H9 (cell line): ENCODE measurements around the gene FASTKD2. TPM values are rescaled to one million over a fixed set of nuclear protein-coding genes. Genes with fewer than 3 reads are reported as not detected.

Source experiments
- DNase-seq: peaks from one replicate; pipeline ENCODE4 v3.0.0-alpha.2; 2017
- H2AFZ ChIP-seq: one replicate; pipeline ENCODE4 v1.6.1; 2013; ENCODE audit warnings: mild to moderate bottlenecking, low read length, control low read depth, moderate library complexity
- H2AK5ac ChIP-seq: 2 replicates; pipeline ENCODE4 v1.6.1; 2013; ENCODE audit warnings: low read length, control low read depth, mixed read lengths; ENCODE audit not compliant: insufficient read length
- H2BK120ac ChIP-seq: one replicate; pipeline ENCODE4 v1.6.1; 2013; ENCODE audit warnings: low read depth, mild to moderate bottlenecking, low read length, control low read depth, inconsistent platforms; ENCODE audit not compliant: poor library complexity, severe bottlenecking
- H2BK12ac ChIP-seq: 2 replicates; pipeline ENCODE4 v1.6.1; 2013; ENCODE audit warnings: low read length, control low read depth, mixed read lengths, low read depth; ENCODE audit not compliant: insufficient read length
- H2BK15ac ChIP-seq: 2 replicates; pipeline ENCODE4 v1.6.1; 2013; ENCODE audit warnings: low read depth, low read length, control low read depth
- H2BK20ac ChIP-seq: one replicate; pipeline ENCODE4 v1.6.1; 2013; ENCODE audit warnings: low read depth, mild to moderate bottlenecking, low read length, control low read depth, inconsistent platforms; ENCODE audit not compliant: poor library complexity, severe bottlenecking
- H2BK5ac ChIP-seq: 2 replicates; pipeline ENCODE4 v1.6.1; 2013; ENCODE audit warnings: low read length, control low read depth, mixed read lengths; ENCODE audit not compliant: insufficient read length
- H3K14ac ChIP-seq: 2 replicates; pipeline ENCODE4 v1.6.1; 2013; ENCODE audit warnings: low read length, control low read depth; ENCODE audit not compliant: insufficient read depth
- H3K18ac ChIP-seq: 2 replicates; pipeline ENCODE4 v1.6.1; 2013; ENCODE audit warnings: low read depth, mild to moderate bottlenecking, mixed read lengths, low read length, control low read depth; ENCODE audit not compliant: insufficient read length
- H3K23ac ChIP-seq: 2 replicates; pipeline ENCODE4 v1.6.1; 2013; ENCODE audit warnings: low read length, control low read depth, mixed read lengths, low read depth; ENCODE audit not compliant: insufficient read length
- H3K23me2 ChIP-seq: 2 replicates; pipeline ENCODE4 v1.6.1; 2013; ENCODE audit warnings: low read depth, mild to moderate bottlenecking, mixed read lengths, low read length, control low read depth; ENCODE audit not compliant: insufficient read length, poor library complexity, severe bottlenecking
- H3K27ac ChIP-seq: 2 replicates; pipeline ENCODE4 v1.5.1; 2013; ENCODE audit warnings: low read length, control low read depth, mixed read lengths, low read depth; ENCODE audit not compliant: insufficient read length
- H3K27me3 ChIP-seq: 2 replicates; pipeline ENCODE4 v1.6.1; 2013; ENCODE audit warnings: low read length, control low read depth, inconsistent platforms; ENCODE audit not compliant: insufficient read depth
- H3K4ac ChIP-seq: 2 replicates; pipeline ENCODE4 v1.6.1; 2013; ENCODE audit warnings: low read depth, mild to moderate bottlenecking, control low read depth, inconsistent platforms, low read length, moderate library complexity
- H3K4me1 ChIP-seq: 2 replicates; pipeline ENCODE4 v1.6.1; 2013; ENCODE audit warnings: low read length, control low read depth, inconsistent platforms; ENCODE audit not compliant: insufficient read depth
- H3K4me2 ChIP-seq: 2 replicates; pipeline ENCODE4 v1.6.1; 2013; ENCODE audit warnings: low read length, control low read depth, mixed read lengths; ENCODE audit not compliant: insufficient read length, insufficient read depth
- H3K56ac ChIP-seq: 2 replicates; pipeline ENCODE4 v1.6.1; 2013; ENCODE audit warnings: low read depth, mild to moderate bottlenecking, mixed read lengths, low read length, control low read depth; ENCODE audit not compliant: insufficient read length
- H3K79me1 ChIP-seq: 2 replicates; pipeline ENCODE4 v1.6.1; 2013; ENCODE audit warnings: low read depth, mild to moderate bottlenecking, moderate library complexity, low read length, control low read depth, inconsistent platforms; ENCODE audit not compliant: insufficient read depth, poor library complexity, severe bottlenecking
- H3K79me2 ChIP-seq: 2 replicates; pipeline ENCODE4 v1.6.1; 2013; ENCODE audit warnings: low read length, control low read depth, inconsistent platforms; ENCODE audit not compliant: insufficient read depth
- H3K9ac ChIP-seq: 2 replicates; pipeline ENCODE4 v1.6.1; 2013; ENCODE audit warnings: low read length, control low read depth, mixed read lengths; ENCODE audit not compliant: insufficient read length; ENCODE audit errors: extremely low read depth
- H3K9me3 ChIP-seq: one replicate; pipeline ENCODE4 v1.6.1; 2013; ENCODE audit warnings: low read depth, low read length, inconsistent platforms; ENCODE audit not compliant: control insufficient read depth
- H3T11ph ChIP-seq: one replicate; pipeline ENCODE4 v1.6.1; 2013; ENCODE audit warnings: mild to moderate bottlenecking, low read length, control low read depth, inconsistent platforms
- H4K20me1 ChIP-seq: one replicate; pipeline ENCODE4 v1.6.1; 2013; ENCODE audit not compliant: control insufficient read depth, insufficient read length, insufficient read depth
- H4K5ac ChIP-seq: 2 replicates; pipeline ENCODE4 v1.6.1; 2013; ENCODE audit warnings: low read depth, mild to moderate bottlenecking, mixed read lengths, low read length, control low read depth; ENCODE audit not compliant: insufficient read length
- H4K8ac ChIP-seq: replicated peaks from 2 replicates; pipeline ENCODE4 v1.6.1; 2013; ENCODE audit warnings: low read length, control low read depth, mixed read lengths, low read depth; ENCODE audit not compliant: insufficient read length
- H4K91ac ChIP-seq: 2 replicates; pipeline ENCODE4 v1.6.1; 2013; ENCODE audit warnings: low read depth, mild to moderate bottlenecking, moderate library complexity, mixed read lengths, low read length, control low read depth; ENCODE audit not compliant: insufficient read length
- H3K27ac Mint-ChIP-seq, 3 experiments: 2 replicates in 2 of 3; 3 replicates in 1 of 3; pipeline ENCODE4 v1.8.0; 2020 to 2021; ENCODE audit warnings: mixed read lengths in 3 of 3, mild to moderate bottlenecking in 1 of 3, moderate library complexity in 1 of 3
- H3K27me3 Mint-ChIP-seq: 2 replicates; pipeline ENCODE4 v1.8.0; 2021; ENCODE audit warnings: low read depth, mild to moderate bottlenecking, moderate library complexity, mixed read lengths
- H3K36me3 Mint-ChIP-seq, 3 experiments: 2 replicates in 2 of 3; 3 replicates in 1 of 3; pipeline ENCODE4 v1.8.0; 2020 to 2021; ENCODE audit warnings: low read depth in 3 of 3, mixed read lengths in 3 of 3; ENCODE audit not compliant: insufficient read depth in 1 of 3
- H3K4me1 Mint-ChIP-seq, 2 experiments: 2 replicates each; pipeline ENCODE4 v1.8.0; 2020; ENCODE audit warnings: mixed read lengths in 2 of 2
- H3K4me3 Mint-ChIP-seq, 2 experiments: 2 replicates in 1 of 2; 3 replicates in 1 of 2; pipeline ENCODE4 v1.8.0; 2020 to 2021; ENCODE audit warnings: mild to moderate bottlenecking in 2 of 2, mixed read lengths in 2 of 2, moderate library complexity in 1 of 2
- H3K9me3 Mint-ChIP-seq, 2 experiments: 2 replicates in 1 of 2; 3 replicates in 1 of 2; pipeline ENCODE4 v1.8.0; 2020; ENCODE audit warnings: mild to moderate bottlenecking in 2 of 2, mixed read lengths in 2 of 2, moderate library complexity in 1 of 2
- CTCF ChIP-seq: fragments of 200-600 bp; sonication (generic); conservative IDR thresholded peaks from 3 replicates; pipeline ENCODE4 v1.8.0; 2021; ENCODE audit warnings: antibody characterized with exemption, mild to moderate bottlenecking
- WGBS: extraction: QIAGEN DNeasy Blood & Tissue Kit; methylation state at CpG from one replicate; pipeline ENCODE4 v1.1.7; 2013; ENCODE audit warnings: missing lambda C conversion rate, low lambda C conversion rate, mixed read lengths; ENCODE audit not compliant: insufficient read length; ENCODE audit errors: extremely low coverage; 5-methylcytosine and 5-hydroxymethylcytosine counted together
- total RNA-seq: library from RNA; stranded (reverse); gene quantifications from 2 replicates; pipeline ENCODE4 v1.2.1, GENCODE V29; 2021

FASTKD2 gene
- total RNA-seq, 1 experiment from 2014 or later = 39.2 TPM

DNA sequence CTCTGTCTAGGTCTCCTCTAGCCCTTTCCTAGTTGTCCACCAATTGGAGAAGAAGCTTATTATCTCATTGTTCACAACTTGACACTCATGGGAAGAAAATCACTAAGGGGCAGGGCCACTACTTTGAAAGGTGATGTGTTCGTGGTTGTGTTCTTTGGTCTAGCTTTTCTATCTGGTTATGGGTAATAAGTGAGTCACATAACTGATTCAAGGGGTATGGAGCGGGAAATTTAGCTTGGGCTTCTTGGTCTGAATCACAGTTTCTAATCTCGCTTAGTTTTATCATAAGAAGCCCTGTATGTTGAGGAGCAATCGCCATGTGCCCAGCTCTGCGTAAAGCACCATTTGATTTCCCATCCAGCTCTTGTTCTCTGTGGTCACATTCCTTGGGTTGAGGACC, 28.5 kb upstream of the FASTKD2 start:
- Histone ChIP-seq H3K18ac (no peak overlapping the region), H4K5ac (no peak overlapping the region), H3T11ph (no peak overlapping the region), H4K8ac (no peak overlapping the region), H3K9ac (no peak overlapping the region), H2BK120ac (no peak overlapping the region), H3K27me3 (no peaks in the 10 kb centered on the region), H4K20me1 (no peaks in the 10 kb centered on the region), H3K79me1 (no peaks in the 10 kb centered on the region), H3K23ac (no peak overlapping the region), H4K91ac (no peak overlapping the region), H3K27ac (no peak overlapping the region), H3K56ac (no peak overlapping the region), H3K23me2 (no peaks in the 10 kb centered on the region), H2AK5ac (no peak overlapping the region), H2BK15ac (no peak overlapping the region), H3K4me2 (no peak overlapping the region), H3K14ac (no peak overlapping the region), H3K4me1 (no peaks in the 10 kb centered on the region), H3K79me2 (no peaks in the 10 kb centered on the region), H2BK12ac (no peak overlapping the region), H3K4ac (no peak overlapping the region), H2BK5ac (no peak overlapping the region), H3K9me3 (no peaks in the 10 kb centered on the region), H2AFZ (no peak overlapping the region), H2BK20ac (no peak overlapping the region)
- no peak overlapping the region for H3K4me3 Mint-ChIP-seq
- no peaks in the 10 kb centered on the region; the same call in none of the 2 replicates for H3K27me3 Mint-ChIP-seq
- DNase-seq = no peak
- no peaks in the 10 kb centered on the region for H3K9me3 Mint-ChIP-seq
- no peaks in the 10 kb centered on the region for H3K4me1 Mint-ChIP-seq
- no peaks in the 10 kb centered on the region for H3K36me3 Mint-ChIP-seq
- no peak overlapping the region for H3K27ac Mint-ChIP-seq
- WGBS = no CpG with 5 or more reads among the region's 5 CpGs
- no peak for TF ChIP-seq CTCF
